ENCODE results near the gene FGF2. TPM values are rescaled to one million over a fixed set of nuclear protein-coding genes. Genes with fewer than 3 reads are reported as not detected.

The FGF2 gene
- total and polyA plus RNA-seq, 2 donors (not counting 1 experiment from before 2014, with no cell fraction given) = 0.13 TPM; not detected in 1

- Histone ChIP-seq H3K27me3 (replicated peaks in 1 of 4; ENCODE audit: control extremely low read depth in 1 of 4, control insufficient read depth in 3 of 4, insufficient read depth in 4 of 4, low read length in 3 of 4) (peaks cover 0 to 3% (median 0%) of the 10 kb centered on the region in 4 experiments), H4K20me1 (ENCODE audit: control insufficient read depth, insufficient read depth, low read length, poor library complexity, severe bottlenecking) (no peaks in the 10 kb centered on the region), H3K36me3 (replicated peaks in 1 of 2; ENCODE audit: control extremely low read depth in 1 of 2, control insufficient read depth in 1 of 2, extremely low read depth in 1 of 2, insufficient read depth in 2 of 2, low read length in 1 of 2) (no peaks in the 10 kb centered on the region), H3K9ac (ENCODE audit: low read length) (no peak overlapping the region), H3K4me2 (replicated peaks; ENCODE audit: low read depth, low read length, poor library complexity, severe bottlenecking) (no peak overlapping the region), H2AFZ (ENCODE audit: insufficient read depth, low read depth, low read length, poor library complexity, severe bottlenecking) (no peak overlapping the region), H3K79me2 (ENCODE audit: control insufficient read depth, insufficient read depth, low read length) (no peaks in the 10 kb centered on the region), H3K27ac (ENCODE audit: low read length in 2 of 2) (no peak overlapping the region), H3K4me3 (ENCODE audit: control extremely low read depth in 1 of 5, extremely low read depth in 1 of 5, insufficient read depth in 1 of 5, low read depth in 2 of 5, low read length in 4 of 5) (no peak overlapping the region), H3K4me1 (ENCODE audit: control insufficient read depth in 2 of 2, insufficient read depth in 2 of 2, low read length in 2 of 2) (no peaks in the 10 kb centered on the region), H3K9me3 (ENCODE audit: control extremely low read depth in 1 of 3, control insufficient read depth in 2 of 3, insufficient read depth in 1 of 3, low read length in 2 of 3) (peaks cover 0 to 10% (median 0%) of the 10 kb centered on the region in 3 donors)
- no CpG with 5 or more reads among the region's 1 CpG for WGBS (ENCODE audit: insufficient coverage)
- peaks cover under 1% of the 10 kb centered on the region for H3K27me3 Mint-ChIP-seq
- ATAC-seq (ENCODE audit: low read depth) (no peak), DNase-seq (no peak)
- no peak overlapping the region for H3K27ac Mint-ChIP-seq
- no peak overlapping the region for H3K4me3 Mint-ChIP-seq
- intact Hi-C loops (cut with micrococcal nuclease) = loop anchor here (10.0 kb wide), 1 partner anchor 80 kb away; no protein-coding TSS in a partner anchor
- CTCF ChIA-PET = interaction anchor here (1.0 kb wide), 1 partner anchor 45 kb away, joined by 3 read pairs; no protein-coding TSS in a partner anchor
- no peaks in the 10 kb centered on the region for H3K4me1 Mint-ChIP-seq
- TF ChIP-seq CTCF (IDR thresholded peaks at IDR 0.05) = no peak
- TF ChIP-seq EZH2 (IDR thresholded peaks at IDR 0.05; ENCODE audit: borderline replicate concordance, insufficient read depth, low read depth, low read length, poor library complexity, severe bottlenecking) = no peak
- POLR2A ChIA-PET = no interaction called here
- H3K9me3 Mint-ChIP-seq (ENCODE audit: insufficient read depth) = peaks cover 5% of the 10 kb centered on the region
These were observed 57.9 kb downstream of the FGF2 start for GRCh38 chr4:122884499-122884898.

GRCh38 chr4:122889726-122890125, 63.1 kb downstream of the FGF2 start:
- ChIA-PET POLR2A (no interaction called here), CTCF (no interaction called here)
- no peaks in the 10 kb centered on the region for H3K27me3 ChIP-seq (replicated peaks in 1 of 4; ENCODE audit: control extremely low read depth in 1 of 4, control insufficient read depth in 3 of 4, insufficient read depth in 4 of 4, low read length in 3 of 4)
- H3K4me1 ChIP-seq (ENCODE audit: control insufficient read depth in 2 of 2, insufficient read depth in 2 of 2, low read length in 2 of 2) = no peaks in the 10 kb centered on the region
- no peak for DNase-seq
- no peaks in the 10 kb centered on the region for H3K9me3 ChIP-seq (ENCODE audit: control extremely low read depth in 1 of 3, control insufficient read depth in 2 of 3, insufficient read depth in 1 of 3, low read length in 2 of 3)
- H2AFZ ChIP-seq (ENCODE audit: insufficient read depth, low read depth, low read length, poor library complexity, severe bottlenecking) = no peak overlapping the region
- no peak overlapping the region for H3K27ac ChIP-seq (ENCODE audit: low read length in 2 of 2)
- intact Hi-C loops (cut with micrococcal nuclease) = loop anchor here (10.0 kb wide), 1 partner anchor 85 kb away; no protein-coding TSS in a partner anchor
- no peaks in the 10 kb centered on the region for H3K36me3 ChIP-seq (replicated peaks in 1 of 2; ENCODE audit: control extremely low read depth in 1 of 2, control insufficient read depth in 1 of 2, extremely low read depth in 1 of 2, insufficient read depth in 2 of 2, low read length in 1 of 2)
- no CpG with 5 or more reads among the region's 1 CpG for WGBS (ENCODE audit: insufficient coverage)
- Mint-ChIP-seq H3K4me3 (no peak overlapping the region), H3K9me3 (ENCODE audit: insufficient read depth) (no peaks in the 10 kb centered on the region), H3K27ac (no peak overlapping the region), H3K4me1 (no peaks in the 10 kb centered on the region), H3K27me3 (no peaks in the 10 kb centered on the region)
- H3K9ac ChIP-seq (ENCODE audit: low read length) = no peak overlapping the region
- TF ChIP-seq EZH2 (IDR thresholded peaks at IDR 0.05; ENCODE audit: borderline replicate concordance, insufficient read depth, low read depth, low read length, poor library complexity, severe bottlenecking) (no peak), CTCF (IDR thresholded peaks at IDR 0.05) (no peak)
- H4K20me1 ChIP-seq (ENCODE audit: control insufficient read depth, insufficient read depth, low read length, poor library complexity, severe bottlenecking) = no peaks in the 10 kb centered on the region
- H3K79me2 ChIP-seq (ENCODE audit: control insufficient read depth, insufficient read depth, low read length) = no peaks in the 10 kb centered on the region
- no peak overlapping the region for H3K4me2 ChIP-seq (replicated peaks; ENCODE audit: low read depth, low read length, poor library complexity, severe bottlenecking)
- ATAC-seq (ENCODE audit: low read depth) = no peak
- H3K4me3 ChIP-seq (ENCODE audit: control extremely low read depth in 1 of 5, extremely low read depth in 1 of 5, insufficient read depth in 1 of 5, low read depth in 2 of 5, low read length in 4 of 5) = no peak overlapping the region
